GM18873 (cell line): ENCODE measurements around the gene ZNF584.

Experiments
- ATAC-seq: cut with Tn5 transposase; IDR thresholded peaks from one replicate; pipeline ENCODE4 v1.9.1; 2021; ENCODE audit warnings: mild to moderate bottlenecking, moderate library complexity, moderate number of reproducible peaks; ENCODE audit not compliant: unreplicated experiment, low FRiP score

The ZNF584 gene

GRCh38 chr19:58453743-58454142 is 45.3 kb downstream of the ZNF584 start:
- ATAC-seq, result no peak

DNA sequence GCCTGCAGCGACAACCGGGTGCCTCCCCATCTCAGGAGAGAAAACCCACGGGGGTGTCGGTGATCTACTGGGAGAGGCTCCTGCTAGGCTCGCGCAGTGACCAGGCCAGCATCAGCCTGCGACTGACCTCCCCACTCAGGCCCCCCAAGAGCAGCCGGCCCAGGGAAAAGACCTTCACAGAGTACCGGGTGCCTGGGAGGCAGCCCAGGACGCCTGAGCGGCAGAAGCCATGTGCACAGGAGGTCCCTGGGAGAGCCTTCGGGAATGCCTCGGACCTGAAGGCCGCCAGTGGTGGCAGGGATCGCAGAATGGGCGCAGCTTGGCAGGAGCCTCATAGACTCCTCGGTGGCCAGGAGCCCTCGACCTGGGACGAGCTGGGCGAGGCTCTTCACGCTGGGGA is 46.9 kb downstream of the ZNF584 start:
- no peak for ATAC-seq

DNA sequence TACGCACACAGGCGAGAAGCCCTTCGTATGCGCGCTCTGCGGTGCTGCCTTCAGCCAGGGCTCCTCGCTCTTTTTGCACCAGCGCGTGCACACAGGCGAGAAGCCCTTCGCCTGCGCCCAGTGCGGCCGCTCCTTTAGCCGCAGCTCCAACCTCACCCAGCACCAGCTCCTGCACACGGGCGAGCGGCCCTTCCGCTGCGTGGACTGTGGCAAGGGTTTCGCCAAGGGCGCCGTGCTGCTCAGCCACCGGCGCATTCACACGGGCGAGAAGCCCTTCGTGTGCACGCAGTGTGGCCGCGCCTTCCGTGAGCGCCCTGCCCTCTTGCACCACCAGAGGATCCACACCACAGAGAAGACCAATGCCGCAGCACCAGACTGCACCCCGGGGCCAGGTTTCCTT is 47.7 kb downstream of the ZNF584 start:
- no peak for ATAC-seq

DNA sequence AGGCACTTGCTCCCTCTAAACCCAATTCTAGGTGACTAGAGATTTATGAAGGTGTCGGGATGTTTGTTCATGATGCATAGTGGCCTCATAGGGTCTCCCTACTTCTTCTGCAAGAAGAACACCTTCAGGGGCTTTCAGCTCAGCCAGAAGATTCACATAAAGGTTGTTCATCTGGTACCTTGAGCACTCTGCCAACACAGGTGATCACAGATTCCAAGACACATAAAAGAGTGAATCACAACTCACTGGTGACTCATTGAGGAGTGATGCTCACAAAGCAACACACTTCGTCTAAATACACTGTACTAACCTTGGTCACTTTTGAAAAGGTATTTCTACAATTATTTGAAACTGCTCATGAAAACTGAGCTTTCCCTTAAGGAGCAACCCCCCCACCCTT is 51.6 kb downstream of the ZNF584 start:
- no peak for ATAC-seq

- peak; percentile 10 for ATAC-seq
These were observed 57.8 kb downstream of the ZNF584 start for GRCh38 chr19:58466089-58466759.

GRCh38 chr19:58466760-58467589 is 58.5 kb downstream of the ZNF584 start, which contains the start of gene ZNF324:
Gene ZNF324 (plus strand): TSS chr19:58467080. CDS start chr19:58469186, 2,106 bp downstream.
- ATAC-seq, result peak; percentile 83
